H1 (cell line): ENCODE measurements around the gene SLC30A7. TPM values are rescaled to one million over a fixed set of nuclear protein-coding genes. Genes with fewer than 3 reads are reported as not detected.

ENCODE experiments used
- CTCF ChIA-PET: fragments of 300-600 bp; sonication (Branson Sonifier 250); formaldehyde crosslinking; loops from one replicate; lab custom pipeline; 2021; ENCODE audit not compliant: partially characterized antibody; lab: Charles Lee
- POLR2A ChIA-PET: fragments of 300-600 bp; sonication (Branson Sonifier 250); formaldehyde crosslinking; loops from one replicate; lab custom pipeline; 2021; ENCODE audit warnings: inconsistent platforms; ENCODE audit not compliant: partially characterized antibody; lab: Charles Lee
- DNase-seq, 2 experiments: peaks; one replicate each; pipeline versions ENCODE4 v3.0.0 to v3.0.0-alpha.2; 2010 to 2022; ENCODE audit warnings: low spot score in 2 of 2, low read depth in 1 of 2, mixed read lengths in 1 of 2
- FAIRE-seq: peaks from 2 replicates; lab custom pipeline; 2011; peaks lifted over from hg19 to GRCh38; lab: Jason Lieb, UNC
- H2AFZ ChIP-seq: 2 replicates; pipeline ENCODE4 v1.8.1; 2012; ENCODE audit warnings: low read length, inconsistent platforms
- H2AK5ac ChIP-seq: 2 replicates; pipeline ENCODE4 v1.6.1; 2013; ENCODE audit warnings: low read depth, low read length
- H2BK120ac ChIP-seq: replicated peaks from 2 replicates; pipeline ENCODE3; 2013; ENCODE audit warnings: low read depth, low read length, inconsistent platforms
- H2BK12ac ChIP-seq: 2 replicates; pipeline ENCODE4 v1.6.1; 2013; ENCODE audit warnings: low read depth, low read length
- H2BK15ac ChIP-seq: 2 replicates; pipeline ENCODE4 v1.6.1; 2013; ENCODE audit warnings: low read length
- H2BK20ac ChIP-seq: 2 replicates; pipeline ENCODE4 v1.6.1; 2013; ENCODE audit warnings: low read length
- H2BK5ac ChIP-seq: 2 replicates; pipeline ENCODE4 v1.6.1; 2013; ENCODE audit warnings: low read depth, low read length
- H3K14ac ChIP-seq: 2 replicates; pipeline ENCODE4 v1.6.1; 2013; ENCODE audit warnings: inconsistent platforms; ENCODE audit not compliant: insufficient read length
- H3K18ac ChIP-seq: 2 replicates; pipeline ENCODE4 v1.6.1; 2013; ENCODE audit warnings: low read length; ENCODE audit errors: extremely low read depth
- H3K23ac ChIP-seq: 2 replicates; pipeline ENCODE4 v1.6.1; 2013; ENCODE audit warnings: inconsistent platforms; ENCODE audit not compliant: insufficient read length
- H3K23me2 ChIP-seq: 2 replicates; pipeline ENCODE4 v1.6.1; 2013; ENCODE audit warnings: low read depth, low read length
- H3K27ac ChIP-seq: 2 replicates; pipeline ENCODE4 v1.6.1; 2011; ENCODE audit warnings: low read depth, low read length, inconsistent platforms
- H3K27me3 ChIP-seq, 4 experiments: replicated peaks in 1 of 4; 1 replicate in 1 of 4; 2 replicates in 3 of 4; pipeline versions ENCODE4 v1.6.1 to v1.8.1; 2011 to 2013; ENCODE audit warnings: low read length in 3 of 4, mild to moderate bottlenecking in 3 of 4, inconsistent platforms in 2 of 4, mixed read lengths in 2 of 4, moderate library complexity in 1 of 4; ENCODE audit not compliant: control insufficient read depth in 3 of 4, insufficient read depth in 3 of 4; ENCODE audit errors: extremely low read depth in 1 of 4
- H3K36me3 ChIP-seq, 4 experiments: 2 replicates each; pipeline versions ENCODE4 v1.6.1 to v1.8.1; 2011 to 2013; ENCODE audit warnings: mild to moderate bottlenecking in 4 of 4, low read length in 3 of 4, moderate library complexity in 2 of 4, control low read depth in 1 of 4, inconsistent platforms in 1 of 4; ENCODE audit not compliant: insufficient read depth in 4 of 4, control insufficient read depth in 2 of 4
- H3K4ac ChIP-seq: replicated peaks from 2 replicates; pipeline ENCODE3; 2013; ENCODE audit warnings: low read length, low read depth, mixed read lengths, inconsistent platforms; ENCODE audit not compliant: insufficient read length
- H3K4me1 ChIP-seq, 4 experiments: replicated peaks in 1 of 4; 1 replicate in 1 of 4; 2 replicates in 3 of 4; pipeline versions ENCODE4 v1.6.1 to v1.8.1; 2011 to 2013; ENCODE audit warnings: low read length in 3 of 4, inconsistent platforms in 2 of 4, mixed read lengths in 1 of 4; ENCODE audit not compliant: insufficient read depth in 4 of 4, control insufficient read depth in 3 of 4
- H3K4me2 ChIP-seq, 2 experiments: 2 replicates each; pipeline versions ENCODE4 v1.6.1 to v1.8.1; 2011 to 2013; ENCODE audit warnings: low read depth in 2 of 2, low read length in 2 of 2, control low read depth in 1 of 2, inconsistent platforms in 1 of 2, mild to moderate bottlenecking in 1 of 2; ENCODE audit not compliant: insufficient read depth in 1 of 2
- H3K4me3 ChIP-seq, 4 experiments: fragments of 200-600, 300-600 bp in 1 of 4; sonication (generic), shearing (Covaris generic), sonication (Bioruptor Twin) in 1 of 4; 2 replicates each; pipeline versions ENCODE4 v1.5.1 to v1.8.1; 2011 to 2016; ENCODE audit warnings: low read length in 4 of 4, low read depth in 3 of 4, control low read depth in 2 of 4, inconsistent platforms in 2 of 4, mild to moderate bottlenecking in 2 of 4, mixed read lengths in 1 of 4, moderate library complexity in 1 of 4; ENCODE audit not compliant: insufficient read depth in 2 of 4; ENCODE audit errors: extremely low read depth in 1 of 4
- H3K56ac ChIP-seq: replicated peaks from 2 replicates; pipeline ENCODE3; 2013; ENCODE audit warnings: low read depth, mild to moderate bottlenecking, mixed read lengths, low read length, inconsistent platforms; ENCODE audit not compliant: insufficient read length
- H3K79me1 ChIP-seq: 2 replicates; pipeline ENCODE4 v1.6.1; 2013; ENCODE audit warnings: low read depth, low read length, control low read depth
- H3K79me2 ChIP-seq, 2 experiments: 2 replicates each; pipeline versions ENCODE4 v1.6.1 to v1.8.1; 2012 to 2013; ENCODE audit warnings: low read length in 2 of 2, mild to moderate bottlenecking in 2 of 2, inconsistent platforms in 1 of 2; ENCODE audit not compliant: insufficient read depth in 2 of 2, control insufficient read depth in 1 of 2
- H3K9ac ChIP-seq, 4 experiments: replicated peaks in 1 of 4; 1 replicate in 1 of 4; 2 replicates in 3 of 4; pipeline versions ENCODE4 v1.6.1 to v1.8.1; 2011 to 2013; ENCODE audit warnings: low read depth in 3 of 4, low read length in 3 of 4, control low read depth in 2 of 4, mild to moderate bottlenecking in 2 of 4, moderate library complexity in 2 of 4, inconsistent platforms in 1 of 4; ENCODE audit errors: extremely low read depth in 1 of 4
- H3K9me3 ChIP-seq, 2 experiments: 2 replicates each; pipeline versions ENCODE4 v1.6.1 to v1.8.1; 2012 to 2013; ENCODE audit warnings: mild to moderate bottlenecking in 2 of 2, moderate library complexity in 2 of 2, control low read depth in 1 of 2, inconsistent platforms in 1 of 2, low read depth in 1 of 2, low read length in 1 of 2, mixed read lengths in 1 of 2; ENCODE audit not compliant: insufficient read depth in 2 of 2
- H4K20me1 ChIP-seq, 2 experiments: replicated peaks in 1 of 2; 2 replicates each; pipeline versions ENCODE3 to v1.8.1; 2011 to 2013; ENCODE audit warnings: inconsistent platforms in 2 of 2, low read length in 2 of 2, mild to moderate bottlenecking in 1 of 2; ENCODE audit not compliant: insufficient read depth in 2 of 2, control insufficient read depth in 1 of 2
- H4K5ac ChIP-seq: 2 replicates; pipeline ENCODE4 v1.6.1; 2013; ENCODE audit warnings: low read length, low read depth, mixed read lengths, inconsistent platforms; ENCODE audit not compliant: insufficient read length
- H4K8ac ChIP-seq: 2 replicates; pipeline ENCODE4 v1.8.0; 2013; ENCODE audit warnings: mild to moderate bottlenecking, moderate library complexity, low read length, inconsistent platforms; ENCODE audit not compliant: insufficient read depth; ENCODE audit errors: extremely low read depth
- H4K91ac ChIP-seq: replicated peaks from 2 replicates; pipeline ENCODE3; 2013; ENCODE audit warnings: low read length, mixed read lengths, inconsistent platforms; ENCODE audit not compliant: insufficient read length
- BACH1 ChIP-seq: IDR thresholded peaks from 2 replicates; pipeline ENCODE4 v1.6.1; 2012; ENCODE audit warnings: low read length, improper control_type of control experiment
- BRCA1 ChIP-seq: IDR thresholded peaks from 2 replicates; pipeline ENCODE4 v1.6.1; 2012; ENCODE audit warnings: low read depth, low read length, improper control_type of control experiment
- CBX8 ChIP-seq: fragments of 300-800, 300-1000 bp; sonication (generic); IDR thresholded peaks from 2 replicates; pipeline ENCODE4 v1.7.1; 2016; ENCODE audit warnings: low read depth, low read length, borderline replicate concordance
- CEBPB ChIP-seq: IDR thresholded peaks from 2 replicates; pipeline ENCODE4 v1.6.1; 2012; ENCODE audit warnings: low read depth, low read length
- CHD1 ChIP-seq: IDR thresholded peaks from 2 replicates; pipeline ENCODE4 v1.6.1; 2012; ENCODE audit warnings: low read depth, low read length, improper control_type of control experiment
- EGR1 ChIP-seq: IDR thresholded peaks from 2 replicates; pipeline ENCODE4 v1.6.1; 2011; ENCODE audit warnings: low read depth, low read length, borderline replicate concordance
- EZH2 ChIP-seq: fragments of 200-600 bp; sonication (generic); IDR thresholded peaks from 2 replicates; pipeline ENCODE4 v1.7.1; 2012; ENCODE audit warnings: low read depth, mild to moderate bottlenecking, moderate library complexity, low read length, inconsistent platforms; ENCODE audit not compliant: severe bottlenecking
- GABPA ChIP-seq: IDR thresholded peaks from 2 replicates; pipeline ENCODE4 v1.6.1; 2011; ENCODE audit warnings: mild to moderate bottlenecking, low read length, moderate library complexity, borderline replicate concordance; ENCODE audit not compliant: insufficient read depth
- GTF2F1 ChIP-seq: IDR thresholded peaks from 2 replicates; pipeline ENCODE4 v1.6.1; 2012; ENCODE audit warnings: low read depth, low read length, improper control_type of control experiment, borderline replicate concordance
- NRF1 ChIP-seq: IDR thresholded peaks from 2 replicates; pipeline ENCODE4 v1.6.1; 2011; ENCODE audit warnings: mild to moderate bottlenecking, low read depth, low read length, improper control_type of control experiment
- POLR2AphosphoS5 ChIP-seq: IDR thresholded peaks from 2 replicates; pipeline ENCODE4 v1.6.1; 2011; ENCODE audit warnings: low read depth, low read length
- POU5F1 ChIP-seq: IDR thresholded peaks from 2 replicates; pipeline ENCODE4 v1.6.1; 2011; ENCODE audit warnings: low read depth, mild to moderate bottlenecking, low read length, moderate library complexity
- RFX5 ChIP-seq: IDR thresholded peaks from 2 replicates; pipeline ENCODE4 v1.6.1; 2011; ENCODE audit warnings: low read depth, low read length, improper control_type of control experiment, borderline replicate concordance
- SUZ12 ChIP-seq: fragments of 200-600 bp; sonication (generic); IDR thresholded peaks from 2 replicates; pipeline ENCODE4 v1.6.1; 2012; ENCODE audit warnings: mild to moderate bottlenecking, inconsistent platforms, low read length, moderate library complexity, mixed read lengths
- TBP ChIP-seq: IDR thresholded peaks from 2 replicates; pipeline ENCODE4 v1.6.1; 2011; ENCODE audit warnings: low read depth, low read length, improper control_type of control experiment
- WGBS, 2 experiments: shearing (Covaris generic) in 1 of 2; methylation state at CpG; one replicate each; pipeline versions ENCODE4 v1.1.6 to v1.1.7; 2013 to 2015; ENCODE audit warnings: low lambda C conversion rate in 2 of 2, mixed read lengths in 2 of 2, inconsistent platforms in 1 of 2, low coverage in 1 of 2, missing lambda C conversion rate in 1 of 2; ENCODE audit not compliant: insufficient replicate concordance in 2 of 2, insufficient coverage in 1 of 2, insufficient read length in 1 of 2; ENCODE audit errors: extremely low coverage in 1 of 2, missing lambda C conversion rate in 1 of 2; 5-methylcytosine and 5-hydroxymethylcytosine counted together
- polyA plus RNA-seq, 7 experiments: library from polyadenylated mRNA; depleted of rRNA in 3 of 7; stranded (reverse) in 5 of 7; unstranded in 2 of 7; fragments of >200 nt in 5 of 7; fragments of 200-250 nt in 2 of 7; gene quantifications; 1 replicate in 5 of 7; 2 replicates in 1 of 7; 4 replicates in 1 of 7; pipeline versions ENCODE4 v1.2.1 to v1.2.3, GENCODE V29; 2011 to 2013; ENCODE audit warnings: missing spikeins in 2 of 7, mixed read lengths in 2 of 7
- total RNA-seq: library from RNA; stranded (reverse); fragmentation: NEBNext Ultra II Directional; extraction: Animal tissue kit (Norgen Biotek cat#: 25700); gene quantifications from 2 replicates; pipeline ENCODE4 v1.2.1, GENCODE V29; 2021

The SLC30A7 gene
- total and polyA plus RNA-seq, 2 of the 8 experiments (the other 6 are each of a cell fraction or from before 2014, with no cell fraction given): 5.5 to 22.1 TPM

- no peak overlapping the region for H2BK5ac ChIP-seq
- ChIA-PET CTCF (interaction anchor here (0.6 to 1.5 kb wide), 3 partner anchors 26 to 31 kb away, joined by 3 to 4 read pairs (median 3); no protein-coding TSS in a partner anchor), POLR2A (interaction anchor here (1.6 kb wide), 1 partner anchor 9 kb away, joined by 4 read pairs; no protein-coding TSS in a partner anchor)
- 88% methylated on average over 5 of the region's 5 CpGs; no CpG with 5 or more reads in 1 of the 2 experiments for WGBS, 2 experiments
- H3K27ac ChIP-seq: no peak overlapping the region
- no peak overlapping the region for H3K4ac ChIP-seq
- H3K14ac ChIP-seq: no peak overlapping the region
- no peak overlapping the region for H2BK15ac ChIP-seq
- H3K4me3 ChIP-seq: no peak overlapping the region
- no peaks in the 10 kb centered on the region for H3K23me2 ChIP-seq
- H2BK20ac ChIP-seq: no peak overlapping the region
- H3K9ac ChIP-seq: no peak overlapping the region
- H3K23ac ChIP-seq: no peak overlapping the region
- H3K56ac ChIP-seq: no peak overlapping the region
- H3K27me3 ChIP-seq: no peaks in the 10 kb centered on the region
- no peaks in the 10 kb centered on the region for H3K4me1 ChIP-seq
- no peaks in the 10 kb centered on the region for H3K79me2 ChIP-seq
- H2AFZ ChIP-seq: no peak overlapping the region
- no peak overlapping the region for H2AK5ac ChIP-seq
- no peaks in the 10 kb centered on the region for H3K79me1 ChIP-seq
- H2BK120ac ChIP-seq: no peak overlapping the region
- H2BK12ac ChIP-seq: no peak overlapping the region
- no peaks in the 10 kb centered on the region for H4K20me1 ChIP-seq
- no peak overlapping the region for H3K4me2 ChIP-seq
- no peak overlapping the region for H4K8ac ChIP-seq
- H3K36me3 ChIP-seq: no peaks in the 10 kb centered on the region; a peak in 1 of 8 replicates
- no peaks in the 10 kb centered on the region for H3K9me3 ChIP-seq
- no peak overlapping the region for H3K18ac ChIP-seq
- no peak for FAIRE-seq
- H4K91ac ChIP-seq: no peak overlapping the region
- H4K5ac ChIP-seq: no peak overlapping the region
- DNase-seq: no peak
- TF ChIP-seq EZH2 (no peak), RFX5 (no peak), POLR2AphosphoS5 (no peak), EGR1 (no peak), CHD1 (no peak), CEBPB (no peak), GABPA (no peak), NRF1 (no peak), POU5F1 (no peak), SUZ12 (no peak), CBX8 (no peak), TBP (no peak), BRCA1 (no peak), BACH1 (no peak), GTF2F1 (no peak)
Measured at GRCh38 chr1:100959502-100960060, 63.7 kb downstream of the SLC30A7 start.
